ENCODE measurements around the gene HBS1L.

HBS1L gene

GRCh38 chr6:134943522-134944111 is 111.0 kb downstream of the HBS1L start:
- no peak for DNase-seq

GRCh38 chr6:134938896-134939295 is 115.7 kb downstream of the HBS1L start:
- no peak for DNase-seq

- no peak for DNase-seq
These were observed 117.2 kb downstream of the HBS1L start for GRCh38 chr6:134937426-134937825.

- no peak for DNase-seq
These were observed 117.7 kb downstream of the HBS1L start for GRCh38 chr6:134936931-134937330.

- no peak for DNase-seq
These were observed 118.1 kb downstream of the HBS1L start for GRCh38 chr6:134936476-134936875.

- no peak for DNase-seq
These were observed 119.7 kb downstream of the HBS1L start for GRCh38 chr6:134934793-134935485.

GRCh38 chr6:134932535-134933470 is 121.8 kb downstream of the HBS1L start:
- no peak for DNase-seq

- no peak for DNase-seq
These were observed 122.5 kb downstream of the HBS1L start for GRCh38 chr6:134932098-134932497.

GRCh38 chr6:134930463-134930862 is 124.2 kb downstream of the HBS1L start:
- no peak for DNase-seq

- no peak for DNase-seq
These were observed 126.3 kb downstream of the HBS1L start for GRCh38 chr6:134928151-134928900.

- no peak for DNase-seq
These were observed 128.8 kb downstream of the HBS1L start for GRCh38 chr6:134925800-134926199.

- no peak for DNase-seq
These were observed 132.8 kb downstream of the HBS1L start for GRCh38 chr6:134921721-134922261.

- DNase-seq = no peak
These were observed 133.3 kb downstream of the HBS1L start for GRCh38 chr6:134921276-134921675.

- DNase-seq = no peak
These were observed 134.2 kb downstream of the HBS1L start for GRCh38 chr6:134920422-134920821.

- DNase-seq = no peak
These were observed 136.1 kb downstream of the HBS1L start for GRCh38 chr6:134918418-134918961.

GRCh38 chr6:134911547-134911946 is 143.1 kb downstream of the HBS1L start:
- no peak for DNase-seq

- no peak for DNase-seq
These were observed 144.1 kb downstream of the HBS1L start for GRCh38 chr6:134910593-134910935.

All from NCI-H1694 treated with DMSO at 0.1 percent for 48 hours (cell line).